ENCODE results near the gene RNF114.
"Not testable (repeated sequence)": the region's sequence is repeated elsewhere in the genome, so short reads cannot be mapped to it uniquely, and the experiment has no call there.

The RNF114 gene

GRCh38 chr20:49936153-49937026 is at the start of gene RNF114:
Gene RNF114, plus strand, starts transcription at chr20:49936397. Its CDS starts 16 bp downstream, at chr20:49936413.
- in situ Hi-C loops (cut with HindIII; ENCODE audit: low sequenced_read_pairs), result no loop called here

- in situ Hi-C loops (cut with HindIII; ENCODE audit: low sequenced_read_pairs), result no loop called here
Observed at GRCh38 chr20:49886571-49887213, 49.5 kb upstream of the RNF114 start.

GRCh38 chr20:49887251-49888211 is 48.7 kb upstream of the RNF114 start:
- in situ Hi-C loops (cut with HindIII; ENCODE audit: low sequenced_read_pairs), result no loop called here

GRCh38 chr20:49888212-49889000 is 47.8 kb upstream of the RNF114 start:
- in situ Hi-C loops (cut with HindIII; ENCODE audit: low sequenced_read_pairs), result no loop called here

- in situ Hi-C loops (cut with HindIII; ENCODE audit: low sequenced_read_pairs), result no loop called here
Observed at GRCh38 chr20:49889001-49889934, 46.9 kb upstream of the RNF114 start.

- in situ Hi-C loops (cut with HindIII; ENCODE audit: low sequenced_read_pairs), result loop anchor here (5.0 kb wide), 1 partner anchor 58 kb away; no protein-coding TSS in a partner anchor
Observed at GRCh38 chr20:49889935-49890333, 46.3 kb upstream of the RNF114 start.

- in situ Hi-C loops (cut with HindIII; ENCODE audit: low sequenced_read_pairs), result loop anchor here (5.0 kb wide), 1 partner anchor 58 kb away; no protein-coding TSS in a partner anchor
Observed at GRCh38 chr20:49890471-49891361, 45.5 kb upstream of the RNF114 start.

GRCh38 chr20:49891476-49892110 is 44.6 kb upstream of the RNF114 start:
- in situ Hi-C loops (cut with HindIII; ENCODE audit: low sequenced_read_pairs), result loop anchor here (5.0 kb wide), 1 partner anchor 59 kb away; no protein-coding TSS in a partner anchor

GRCh38 chr20:49892260-49892659 is 43.9 kb upstream of the RNF114 start:
- in situ Hi-C loops (cut with HindIII; ENCODE audit: low sequenced_read_pairs), result loop anchor here (5.0 kb wide), 1 partner anchor 60 kb away; no protein-coding TSS in a partner anchor

- in situ Hi-C loops (cut with HindIII; ENCODE audit: low sequenced_read_pairs), result loop anchor here (5.0 kb wide), 1 partner anchor 61 kb away; no protein-coding TSS in a partner anchor
Observed at GRCh38 chr20:49892817-49893216, 43.4 kb upstream of the RNF114 start.

- in situ Hi-C loops (cut with HindIII; ENCODE audit: low sequenced_read_pairs), result loop anchor here (5.0 kb wide), 1 partner anchor 61 kb away; no protein-coding TSS in a partner anchor
Observed at GRCh38 chr20:49893242-49894072, 42.7 kb upstream of the RNF114 start.

GRCh38 chr20:49894073-49894470 is 42.1 kb upstream of the RNF114 start:
- in situ Hi-C loops (cut with HindIII; ENCODE audit: low sequenced_read_pairs), result loop anchor here (5.0 kb wide), 1 partner anchor 62 kb away; no protein-coding TSS in a partner anchor

- in situ Hi-C loops (cut with HindIII; ENCODE audit: low sequenced_read_pairs), result not testable (repeated sequence)
Observed at GRCh38 chr20:49895474-49896093, 40.6 kb upstream of the RNF114 start.

- in situ Hi-C loops (cut with HindIII; ENCODE audit: low sequenced_read_pairs), result no loop called here
Observed at GRCh38 chr20:49896204-49896603, 40.0 kb upstream of the RNF114 start.

GRCh38 chr20:49899541-49900383 is 36.4 kb upstream of the RNF114 start:
- in situ Hi-C loops (cut with HindIII; ENCODE audit: low sequenced_read_pairs), result no loop called here
